K562 (cell line): ENCODE data around the gene LAPTM5. TPM values are rescaled to one million over a fixed set of nuclear protein-coding genes. Genes with fewer than 3 reads are reported as not detected.
A peak's percentile ranks its signal among the peaks of the same experiment; 100 is the strongest.

Experiments used
- ARHGAP35 ChIP-seq: fragments of 450-650 bp; IDR thresholded peaks from 2 replicates; pipeline ENCODE4 v1.6.1; 2018; ENCODE audit not compliant: partially characterized antibody
- BDP1 ChIP-seq: IDR thresholded peaks from 3 replicates; pipeline ENCODE4 v1.6.1; 2011; ENCODE audit not compliant: insufficient read length, insufficient read depth
- CXXC5 ChIP-seq: fragments of 250-450 bp; sonication (Bioruptor Pico); IDR thresholded peaks from 2 replicates; pipeline ENCODE4 v1.8.0; 2022; ENCODE audit warnings: inconsistent platforms, mild to moderate bottlenecking, moderate library complexity
- EGR1 ChIP-seq: fragments of 450-650 bp; conservative IDR thresholded peaks from 2 replicates; pipeline ENCODE4 v1.6.1; 2017; ENCODE audit warnings: mild to moderate bottlenecking
- GATA2 ChIP-seq: sonication (generic); formaldehyde crosslinking; IDR thresholded peaks from 2 replicates; pipeline ENCODE4 v1.4.0; 2020; ENCODE audit warnings: mild to moderate bottlenecking, missing genetic modification reagents
- NR2C1 ChIP-seq, 2 experiments: fragments of 450-650 bp; IDR thresholded peaks; 2 replicates each; pipeline ENCODE4 v1.6.1; 2017; ENCODE audit warnings: mild to moderate bottlenecking in 2 of 2, antibody characterized with exemption in 1 of 2, inconsistent platforms in 1 of 2, missing compliant biosample characterization in 1 of 2, missing genetic modification characterization in 1 of 2
- NR2F6 ChIP-seq: fragments of 450-650 bp; formaldehyde crosslinking; IDR thresholded peaks from 2 replicates; pipeline ENCODE4 v1.4.0; 2020; ENCODE audit warnings: mild to moderate bottlenecking
- RCOR1 ChIP-seq, 2 experiments: IDR thresholded peaks; 2 replicates each; pipeline ENCODE4 v1.6.1; 2012; ENCODE audit warnings: low read depth in 2 of 2, low read length in 2 of 2, borderline replicate concordance in 1 of 2, improper control_type of control experiment in 1 of 2
- STAT5A ChIP-seq: IDR thresholded peaks from 2 replicates; pipeline ENCODE4 v1.6.1; 2012; ENCODE audit warnings: low read length, inconsistent platforms, borderline replicate concordance
- ZNF589 ChIP-seq: fragments of 200-800 bp; sonication (Bioruptor generic); IDR thresholded peaks from 2 replicates; pipeline ENCODE4 v1.6.1; 2016; ENCODE audit warnings: low read depth, missing genetic modification characterization, missing compliant biosample characterization
- polyA plus RNA-seq, 8 experiments: library from polyadenylated mRNA; depleted of rRNA in 4 of 8; stranded (reverse) in 5 of 8; unstranded in 3 of 8; fragments of >200 nt; fragmentation: Nextera tagmentation in 2 of 8; fragmentation: Illumina TruSeq in 1 of 8; extraction: Ambion mirVana in 2 of 8; extraction: Trizol in 1 of 8; gene quantifications; 2 replicates each; pipeline versions ENCODE4 v1.2.1 to v1.2.3, GENCODE V29; 2011 to 2014; ENCODE audit warnings: inconsistent platforms in 1 of 8, missing spikeins in 1 of 8
- total RNA-seq, 7 experiments: library from RNA; depleted of rRNA in 6 of 7; stranded (reverse); fragments of >200 nt in 6 of 7; fragmentation: Illumina TruSeq in 2 of 7; extraction: Trizol in 2 of 7; gene quantifications; 2 replicates each; pipeline versions ENCODE4 v1.2.1 to v1.2.3, GENCODE V29; 2011 to 2021; ENCODE audit warnings: low replicate concordance in 1 of 7
- TF ChIP-seq, protein P1 (sequence below): IDR thresholded peaks from 2 replicates; pipeline ENCODE4 v1.6.1; 2014; ENCODE audit warnings: antibody characterized with exemption
- TF ChIP-seq, protein P2 (sequence below): fragments of 450-650 bp; formaldehyde crosslinking; IDR thresholded peaks from 2 replicates; pipeline ENCODE4 v1.4.0; 2020; ENCODE audit warnings: mild to moderate bottlenecking
- TF ChIP-seq, protein P3 (sequence below): fragments of 450-650 bp; IDR thresholded peaks from 2 replicates; pipeline ENCODE4 v1.6.1; 2017; ENCODE audit warnings: antibody characterized with exemption
- TF ChIP-seq, protein P4 (sequence below): fragments of 450-650 bp; formaldehyde crosslinking; IDR thresholded peaks from 2 replicates; pipeline ENCODE4 v1.4.0; 2022; ENCODE audit warnings: mild to moderate bottlenecking, moderate library complexity
- TF ChIP-seq, protein P5 (sequence below): fragments of 450-650 bp; IDR thresholded peaks from 2 replicates; pipeline ENCODE4 v1.7.0; 2016; ENCODE audit warnings: borderline replicate concordance
- TF ChIP-seq, protein P6 (sequence below): fragments of 200-800 bp; sonication (Bioruptor generic); IDR thresholded peaks from 2 replicates; pipeline ENCODE4 v1.6.1; 2017; ENCODE audit warnings: missing genetic modification characterization, missing compliant biosample characterization

Gene LAPTM5
- total and polyA plus RNA-seq, 9 of the 15 experiments (the other 6 are each of a cell fraction or from before 2014, with no cell fraction given): 2.4 to 47.3 (median 20.3) TPM

DNA sequence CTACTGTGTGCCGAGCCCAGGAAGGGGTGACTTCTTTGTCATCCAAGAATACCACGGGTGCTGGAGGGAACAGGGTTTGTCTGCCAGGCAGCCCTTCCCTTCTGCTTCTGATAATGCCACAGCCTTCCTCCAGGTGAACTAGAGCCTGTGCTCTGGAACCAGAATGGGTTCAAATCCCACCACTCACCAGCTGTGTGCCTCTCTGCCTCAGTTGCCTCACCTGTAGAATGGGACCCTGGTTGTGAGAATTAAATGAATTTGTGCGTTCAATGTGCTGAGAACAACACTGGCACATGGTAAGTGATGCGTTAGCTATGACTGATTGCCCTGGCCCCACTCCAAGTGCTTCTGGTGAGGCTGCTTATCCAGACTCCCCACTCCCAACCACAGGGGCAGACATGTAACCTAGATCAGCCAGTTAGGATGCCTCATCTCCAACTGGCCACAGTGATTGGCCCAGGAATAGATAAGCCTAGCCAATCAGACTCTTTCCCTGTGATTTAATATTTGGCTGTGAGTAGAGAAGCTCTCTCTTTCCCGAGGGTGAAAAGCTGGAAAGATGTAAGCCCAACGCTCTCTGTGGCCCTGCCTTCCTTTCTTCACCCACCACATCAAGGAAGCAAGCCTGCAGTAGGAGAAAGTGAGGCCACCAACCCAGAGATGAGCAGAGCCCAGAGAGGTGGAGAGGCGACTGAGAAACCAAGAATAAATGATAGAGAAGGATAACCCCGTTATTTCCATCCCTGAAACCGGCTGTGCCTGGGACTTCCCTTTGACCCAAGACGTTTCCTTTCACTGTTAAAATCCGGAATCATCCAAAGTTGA, 20.8 kb upstream of the LAPTM5 start (continued):
- TF ChIP-seq, protein P1, sequence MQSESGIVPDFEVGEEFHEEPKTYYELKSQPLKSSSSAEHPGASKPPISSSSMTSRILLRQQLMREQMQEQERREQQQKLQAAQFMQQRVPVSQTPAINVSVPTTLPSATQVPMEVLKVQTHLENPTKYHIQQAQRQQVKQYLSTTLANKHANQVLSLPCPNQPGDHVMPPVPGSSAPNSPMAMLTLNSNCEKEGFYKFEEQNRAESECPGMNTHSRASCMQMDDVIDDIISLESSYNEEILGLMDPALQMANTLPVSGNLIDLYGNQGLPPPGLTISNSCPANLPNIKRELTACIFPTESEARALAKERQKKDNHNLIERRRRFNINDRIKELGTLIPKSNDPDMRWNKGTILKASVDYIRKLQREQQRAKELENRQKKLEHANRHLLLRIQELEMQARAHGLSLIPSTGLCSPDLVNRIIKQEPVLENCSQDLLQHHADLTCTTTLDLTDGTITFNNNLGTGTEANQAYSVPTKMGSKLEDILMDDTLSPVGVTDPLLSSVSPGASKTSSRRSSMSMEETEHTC: 0 out of 2 replicates have a peak, but pooled peaks have one; percentile 38
- TF ChIP-seq RCOR1 (IDR thresholded peaks at IDR 0.05; ENCODE audit: borderline replicate concordance in 1 of 2, low read depth in 2 of 2, low read length in 2 of 2) (peak; percentile 86 to 98), EGR1 (no peak), ARHGAP35 (peak; percentile 22), CXXC5 (peak; percentile 96), ZNF589 (peak; percentile 97), GATA2 (CRISPR knock-in tag) (peak; percentile 77), NR2C1 (IDR thresholded peaks at IDR 0.05) (peak; percentile 47; the same call in 1 of the 2 replicates), NR2C1 (tag; IDR thresholded peaks at IDR 0.05) (peak; percentile 78), STAT5A (peak; percentile 80; the same call in 1 of the 2 replicates), BDP1 (no peak), NR2F6 (CRISPR knock-in tag) (peak; percentile 70; the same call in 1 of the 2 replicates)
- TF ChIP-seq, protein P2, sequence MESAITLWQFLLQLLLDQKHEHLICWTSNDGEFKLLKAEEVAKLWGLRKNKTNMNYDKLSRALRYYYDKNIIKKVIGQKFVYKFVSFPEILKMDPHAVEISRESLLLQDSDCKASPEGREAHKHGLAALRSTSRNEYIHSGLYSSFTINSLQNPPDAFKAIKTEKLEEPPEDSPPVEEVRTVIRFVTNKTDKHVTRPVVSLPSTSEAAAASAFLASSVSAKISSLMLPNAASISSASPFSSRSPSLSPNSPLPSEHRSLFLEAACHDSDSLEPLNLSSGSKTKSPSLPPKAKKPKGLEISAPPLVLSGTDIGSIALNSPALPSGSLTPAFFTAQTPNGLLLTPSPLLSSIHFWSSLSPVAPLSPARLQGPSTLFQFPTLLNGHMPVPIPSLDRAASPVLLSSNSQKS: 0 out of 2 replicates have a peak, but pooled peaks have one; percentile 56
- TF ChIP-seq, protein P3, sequence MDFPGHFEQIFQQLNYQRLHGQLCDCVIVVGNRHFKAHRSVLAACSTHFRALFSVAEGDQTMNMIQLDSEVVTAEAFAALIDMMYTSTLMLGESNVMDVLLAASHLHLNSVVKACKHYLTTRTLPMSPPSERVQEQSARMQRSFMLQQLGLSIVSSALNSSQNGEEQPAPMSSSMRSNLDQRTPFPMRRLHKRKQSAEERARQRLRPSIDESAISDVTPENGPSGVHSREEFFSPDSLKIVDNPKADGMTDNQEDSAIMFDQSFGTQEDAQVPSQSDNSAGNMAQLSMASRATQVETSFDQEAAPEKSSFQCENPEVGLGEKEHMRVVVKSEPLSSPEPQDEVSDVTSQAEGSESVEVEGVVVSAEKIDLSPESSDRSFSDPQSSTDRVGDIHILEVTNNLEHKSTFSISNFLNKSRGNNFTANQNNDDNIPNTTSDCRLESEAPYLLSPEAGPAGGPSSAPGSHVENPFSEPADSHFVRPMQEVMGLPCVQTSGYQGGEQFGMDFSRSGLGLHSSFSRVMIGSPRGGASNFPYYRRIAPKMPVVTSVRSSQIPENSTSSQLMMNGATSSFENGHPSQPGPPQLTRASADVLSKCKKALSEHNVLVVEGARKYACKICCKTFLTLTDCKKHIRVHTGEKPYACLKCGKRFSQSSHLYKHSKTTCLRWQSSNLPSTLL: peak; percentile 48; the same call in 1 of the 2 replicates
- TF ChIP-seq, protein P4, sequence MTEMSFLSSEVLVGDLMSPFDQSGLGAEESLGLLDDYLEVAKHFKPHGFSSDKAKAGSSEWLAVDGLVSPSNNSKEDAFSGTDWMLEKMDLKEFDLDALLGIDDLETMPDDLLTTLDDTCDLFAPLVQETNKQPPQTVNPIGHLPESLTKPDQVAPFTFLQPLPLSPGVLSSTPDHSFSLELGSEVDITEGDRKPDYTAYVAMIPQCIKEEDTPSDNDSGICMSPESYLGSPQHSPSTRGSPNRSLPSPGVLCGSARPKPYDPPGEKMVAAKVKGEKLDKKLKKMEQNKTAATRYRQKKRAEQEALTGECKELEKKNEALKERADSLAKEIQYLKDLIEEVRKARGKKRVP: peak; percentile 55; the same call in 1 of the 2 replicates
- TF ChIP-seq, protein P5, sequence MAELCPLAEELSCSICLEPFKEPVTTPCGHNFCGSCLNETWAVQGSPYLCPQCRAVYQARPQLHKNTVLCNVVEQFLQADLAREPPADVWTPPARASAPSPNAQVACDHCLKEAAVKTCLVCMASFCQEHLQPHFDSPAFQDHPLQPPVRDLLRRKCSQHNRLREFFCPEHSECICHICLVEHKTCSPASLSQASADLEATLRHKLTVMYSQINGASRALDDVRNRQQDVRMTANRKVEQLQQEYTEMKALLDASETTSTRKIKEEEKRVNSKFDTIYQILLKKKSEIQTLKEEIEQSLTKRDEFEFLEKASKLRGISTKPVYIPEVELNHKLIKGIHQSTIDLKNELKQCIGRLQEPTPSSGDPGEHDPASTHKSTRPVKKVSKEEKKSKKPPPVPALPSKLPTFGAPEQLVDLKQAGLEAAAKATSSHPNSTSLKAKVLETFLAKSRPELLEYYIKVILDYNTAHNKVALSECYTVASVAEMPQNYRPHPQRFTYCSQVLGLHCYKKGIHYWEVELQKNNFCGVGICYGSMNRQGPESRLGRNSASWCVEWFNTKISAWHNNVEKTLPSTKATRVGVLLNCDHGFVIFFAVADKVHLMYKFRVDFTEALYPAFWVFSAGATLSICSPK: peak; percentile 82; the same call in 1 of the 2 replicates
- TF ChIP-seq, protein P6, sequence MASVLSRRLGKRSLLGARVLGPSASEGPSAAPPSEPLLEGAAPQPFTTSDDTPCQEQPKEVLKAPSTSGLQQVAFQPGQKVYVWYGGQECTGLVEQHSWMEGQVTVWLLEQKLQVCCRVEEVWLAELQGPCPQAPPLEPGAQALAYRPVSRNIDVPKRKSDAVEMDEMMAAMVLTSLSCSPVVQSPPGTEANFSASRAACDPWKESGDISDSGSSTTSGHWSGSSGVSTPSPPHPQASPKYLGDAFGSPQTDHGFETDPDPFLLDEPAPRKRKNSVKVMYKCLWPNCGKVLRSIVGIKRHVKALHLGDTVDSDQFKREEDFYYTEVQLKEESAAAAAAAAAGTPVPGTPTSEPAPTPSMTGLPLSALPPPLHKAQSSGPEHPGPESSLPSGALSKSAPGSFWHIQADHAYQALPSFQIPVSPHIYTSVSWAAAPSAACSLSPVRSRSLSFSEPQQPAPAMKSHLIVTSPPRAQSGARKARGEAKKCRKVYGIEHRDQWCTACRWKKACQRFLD: peak; percentile 97
